Measurements from ENCODE around the gene SOX3. TPM values are rescaled to one million over a fixed set of nuclear protein-coding genes. Genes with fewer than 3 reads are reported as not detected.

Gene SOX3
- total RNA-seq, 2 experiments from 2014 or later = not detected

DNA sequence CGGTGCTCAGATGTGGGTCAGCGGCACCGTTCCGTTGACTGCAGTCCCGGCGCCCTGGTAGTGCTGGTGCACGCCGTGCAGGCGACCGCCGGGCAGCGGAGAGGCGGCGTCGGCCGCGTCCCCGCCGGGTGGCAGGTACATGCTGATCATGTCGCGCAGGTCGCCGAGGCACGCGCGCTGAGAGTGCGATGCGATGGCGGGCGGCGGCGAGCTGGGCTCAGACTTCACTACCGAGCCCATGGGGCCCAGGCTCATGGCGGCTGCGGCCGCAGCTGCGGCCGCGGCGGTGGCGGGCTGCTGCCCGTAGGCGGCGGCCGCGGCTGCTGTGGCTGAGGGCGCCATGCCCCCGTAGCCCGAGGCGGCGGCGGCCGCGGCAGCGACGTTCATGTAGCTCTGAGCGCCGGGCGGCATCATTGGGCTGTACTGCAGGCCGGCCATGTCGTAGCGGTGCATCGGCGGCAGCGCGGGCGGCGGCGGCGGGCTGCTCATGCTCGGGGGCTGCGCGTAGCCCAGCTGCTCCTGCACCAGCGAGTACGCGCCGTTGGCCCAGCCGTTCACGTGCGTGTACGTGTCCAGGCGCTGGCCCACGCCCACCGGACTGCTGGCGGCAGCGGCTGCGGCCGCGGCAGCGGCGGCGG lies 1.0 kb downstream of the SOX3 start:
- Histone ChIP-seq H3K36me3 (ENCODE audit: insufficient read depth, low read length) (no peaks in the 10 kb centered on the region), H3K79me2 (ENCODE audit: insufficient read depth, low read depth, low read length) (no peaks in the 10 kb centered on the region), H3K4me1 (ENCODE audit: insufficient read depth, low read length, poor library complexity, severe bottlenecking) (no peaks in the 10 kb centered on the region), H2AFZ (ENCODE audit: low read length) (no peak overlapping the region), H3K4me3 (ENCODE audit: low read depth, low read length, poor library complexity, severe bottlenecking) (no peak overlapping the region), H4K20me1 (ENCODE audit: insufficient read depth, low read length) (no peaks in the 10 kb centered on the region), H3K4me2 (ENCODE audit: low read length) (no peak overlapping the region), H3K9me2 (ENCODE audit: insufficient read depth, low read length) (no peaks in the 10 kb centered on the region), H3K27ac (ENCODE audit: low read depth, low read length, poor library complexity, severe bottlenecking) (no peak overlapping the region), H3K9me3 (ENCODE audit: low read length) (no peaks in the 10 kb centered on the region)
- DNase-seq (ENCODE audit: low spot score) = no peak
- POLR2A ChIA-PET = no interaction called here
- intact Hi-C loops (cut with micrococcal nuclease; ENCODE audit: unreplicated experiment) = no loop called here
- CTCF ChIA-PET (ENCODE audit: unreplicated experiment) = no interaction called here
- no TSS peak for BruUV-seq (replicated peaks)
- TF ChIP-seq, protein P1, sequence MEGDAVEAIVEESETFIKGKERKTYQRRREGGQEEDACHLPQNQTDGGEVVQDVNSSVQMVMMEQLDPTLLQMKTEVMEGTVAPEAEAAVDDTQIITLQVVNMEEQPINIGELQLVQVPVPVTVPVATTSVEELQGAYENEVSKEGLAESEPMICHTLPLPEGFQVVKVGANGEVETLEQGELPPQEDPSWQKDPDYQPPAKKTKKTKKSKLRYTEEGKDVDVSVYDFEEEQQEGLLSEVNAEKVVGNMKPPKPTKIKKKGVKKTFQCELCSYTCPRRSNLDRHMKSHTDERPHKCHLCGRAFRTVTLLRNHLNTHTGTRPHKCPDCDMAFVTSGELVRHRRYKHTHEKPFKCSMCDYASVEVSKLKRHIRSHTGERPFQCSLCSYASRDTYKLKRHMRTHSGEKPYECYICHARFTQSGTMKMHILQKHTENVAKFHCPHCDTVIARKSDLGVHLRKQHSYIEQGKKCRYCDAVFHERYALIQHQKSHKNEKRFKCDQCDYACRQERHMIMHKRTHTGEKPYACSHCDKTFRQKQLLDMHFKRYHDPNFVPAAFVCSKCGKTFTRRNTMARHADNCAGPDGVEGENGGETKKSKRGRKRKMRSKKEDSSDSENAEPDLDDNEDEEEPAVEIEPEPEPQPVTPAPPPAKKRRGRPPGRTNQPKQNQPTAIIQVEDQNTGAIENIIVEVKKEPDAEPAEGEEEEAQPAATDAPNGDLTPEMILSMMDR (conservative IDR thresholded peaks at IDR 0.05; ENCODE audit: low read length) = no peak
- TF ChIP-seq EZH2phosphoT487 (IDR thresholded peaks at IDR 0.05; ENCODE audit: borderline replicate concordance, low read depth, low read length) = no peak

DNA sequence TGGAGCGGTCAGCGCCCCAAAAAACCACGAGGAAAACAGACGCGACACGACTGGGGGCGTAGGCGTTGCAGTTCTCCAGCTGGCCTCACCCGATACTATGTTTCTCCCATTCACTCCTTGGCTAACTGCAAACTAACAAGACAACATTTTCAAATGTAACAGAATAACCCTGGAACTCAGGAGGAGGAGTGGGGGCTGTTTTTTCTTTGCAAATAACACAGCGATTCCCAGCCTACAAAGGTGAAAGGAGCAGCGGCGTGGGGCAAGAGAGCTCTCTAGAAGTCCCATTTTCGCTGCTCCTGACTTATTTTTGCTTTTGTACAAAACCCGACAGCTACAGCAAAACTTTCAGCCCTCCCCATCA lies 1.6 kb downstream of the SOX3 start:
- no peak overlapping the region for H3K27ac ChIP-seq (ENCODE audit: low read depth, low read length, poor library complexity, severe bottlenecking)
- no peaks in the 10 kb centered on the region for H4K20me1 ChIP-seq (ENCODE audit: insufficient read depth, low read length)
- ChIA-PET POLR2A (no interaction called here), CTCF (ENCODE audit: unreplicated experiment) (no interaction called here)
- H3K9me2 ChIP-seq (ENCODE audit: insufficient read depth, low read length) = no peaks in the 10 kb centered on the region
- no peaks in the 10 kb centered on the region for H3K9me3 ChIP-seq (ENCODE audit: low read length)
- no peak for TF ChIP-seq EZH2phosphoT487 (IDR thresholded peaks at IDR 0.05; ENCODE audit: borderline replicate concordance, low read depth, low read length)
- TF ChIP-seq, protein P1 (conservative IDR thresholded peaks at IDR 0.05; ENCODE audit: low read length) = no peak
- DNase-seq (ENCODE audit: low spot score) = no peak
- H3K4me2 ChIP-seq (ENCODE audit: low read length) = no peak overlapping the region
- no peak overlapping the region for H3K4me3 ChIP-seq (ENCODE audit: low read depth, low read length, poor library complexity, severe bottlenecking)
- BruUV-seq (replicated peaks) = no TSS peak
- no peak overlapping the region for H2AFZ ChIP-seq (ENCODE audit: low read length)
- no peaks in the 10 kb centered on the region for H3K4me1 ChIP-seq (ENCODE audit: insufficient read depth, low read length, poor library complexity, severe bottlenecking)
- intact Hi-C loops (cut with micrococcal nuclease; ENCODE audit: unreplicated experiment) = no loop called here
- H3K79me2 ChIP-seq (ENCODE audit: insufficient read depth, low read depth, low read length) = no peaks in the 10 kb centered on the region
- no peaks in the 10 kb centered on the region for H3K36me3 ChIP-seq (ENCODE audit: insufficient read depth, low read length)

DNA sequence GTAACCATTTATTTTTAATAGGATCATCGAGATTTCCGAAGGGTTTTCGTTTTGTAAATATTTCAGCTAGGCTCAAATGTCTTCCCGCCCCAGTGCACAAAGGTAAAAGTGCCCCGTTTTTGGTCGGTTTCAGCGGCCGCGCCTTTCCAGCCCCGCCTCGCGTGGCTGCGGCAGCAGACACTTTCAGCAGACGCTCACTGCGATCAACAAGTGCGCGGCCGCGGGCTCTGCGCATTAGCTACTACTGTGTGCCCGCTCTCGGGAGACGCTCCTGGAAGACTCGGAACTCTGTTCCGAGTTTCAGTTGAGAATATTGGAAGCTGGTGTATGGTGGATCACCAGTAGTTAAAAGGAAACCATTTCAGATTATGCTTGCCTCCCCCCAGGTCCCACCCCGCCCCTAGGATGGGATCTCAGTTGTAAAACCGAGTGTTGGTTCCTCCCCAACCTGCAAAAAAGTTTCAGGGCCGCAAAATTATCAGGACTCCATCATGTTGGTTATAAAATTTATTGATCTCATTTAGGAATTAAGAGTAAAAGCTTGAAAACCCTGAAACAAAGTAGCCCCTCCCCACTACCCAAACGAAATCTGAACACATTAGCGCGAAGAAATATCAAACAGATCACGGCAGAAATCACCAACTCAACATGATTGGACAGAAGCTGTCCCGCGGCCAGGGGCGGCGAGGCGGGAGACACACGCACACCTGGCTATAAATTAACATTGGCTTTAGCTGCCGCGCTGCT lies 2.2 kb downstream of the SOX3 start:
- no peak overlapping the region for H3K4me2 ChIP-seq (ENCODE audit: low read length)
- H3K4me3 ChIP-seq (ENCODE audit: low read depth, low read length, poor library complexity, severe bottlenecking) = no peak overlapping the region
- H3K9me2 ChIP-seq (ENCODE audit: insufficient read depth, low read length) = no peaks in the 10 kb centered on the region
- no peak overlapping the region for H2AFZ ChIP-seq (ENCODE audit: low read length)
- no peaks in the 10 kb centered on the region for H3K9me3 ChIP-seq (ENCODE audit: low read length)
- BruUV-seq (replicated peaks) = no TSS peak
- CTCF ChIA-PET (ENCODE audit: unreplicated experiment) = no interaction called here
- no peaks in the 10 kb centered on the region for H4K20me1 ChIP-seq (ENCODE audit: insufficient read depth, low read length)
- no peak for DNase-seq (ENCODE audit: low spot score)
- no peaks in the 10 kb centered on the region for H3K36me3 ChIP-seq (ENCODE audit: insufficient read depth, low read length)
- TF ChIP-seq, protein P1 (conservative IDR thresholded peaks at IDR 0.05; ENCODE audit: low read length) = no peak
- no peak for TF ChIP-seq EZH2phosphoT487 (IDR thresholded peaks at IDR 0.05; ENCODE audit: borderline replicate concordance, low read depth, low read length)
- no peaks in the 10 kb centered on the region for H3K79me2 ChIP-seq (ENCODE audit: insufficient read depth, low read depth, low read length)
- no peak overlapping the region for H3K27ac ChIP-seq (ENCODE audit: low read depth, low read length, poor library complexity, severe bottlenecking)
- H3K4me1 ChIP-seq (ENCODE audit: insufficient read depth, low read length, poor library complexity, severe bottlenecking) = no peaks in the 10 kb centered on the region
- POLR2A ChIA-PET = no interaction called here
- intact Hi-C loops (cut with micrococcal nuclease; ENCODE audit: unreplicated experiment) = no loop called here

Measured in OCI-LY7 (cell line).